Stimulated activated CD4-positive, alpha-beta T cell treated with anti-CD3 and anti-CD28 coated beads, Interleukin-15, amount 100 ng/mL, for 48 hours (primary cell): ENCODE results near the gene CCDC74A.
"Not testable (repeated sequence)": the region's sequence is repeated elsewhere in the genome, so short reads cannot be mapped to it uniquely, and the experiment has no call there.

Source experiments
- DNase-seq, 2 donors: peaks; one replicate each; pipeline ENCODE4 v3.0.0-alpha.2; 2020; ENCODE audit warnings: low read depth in 2 of 2

The CCDC74A gene

GRCh38 chr2:131528981-131529863, 1.5 kb downstream of the CCDC74A start:
- not testable (repeated sequence) for DNase-seq

- DNase-seq: not testable (repeated sequence)
Observed at GRCh38 chr2:131529864-131530445, 2.3 kb downstream of the CCDC74A start.

- DNase-seq: not testable (repeated sequence)
Observed at GRCh38 chr2:131530626-131531344, 3.1 kb downstream of the CCDC74A start.

- not testable (repeated sequence) for DNase-seq
Observed at GRCh38 chr2:131531547-131532185, 4.0 kb downstream of the CCDC74A start.

- not testable (repeated sequence) for DNase-seq
Observed at GRCh38 chr2:131532723-131533608, 5.3 kb downstream of the CCDC74A start.

- DNase-seq: not testable (repeated sequence)
Observed at GRCh38 chr2:131533609-131534316, 6.1 kb downstream of the CCDC74A start.

GRCh38 chr2:131534317-131534672, 6.6 kb downstream of the CCDC74A start:
- not testable (repeated sequence) for DNase-seq

- DNase-seq: not testable (repeated sequence)
Observed at GRCh38 chr2:131534965-131535364, 7.3 kb downstream of the CCDC74A start.

GRCh38 chr2:131535526-131535925, 7.8 kb downstream of the CCDC74A start:
- DNase-seq: no peak

- not testable (repeated sequence) for DNase-seq
Observed at GRCh38 chr2:131535951-131536826, 8.5 kb downstream of the CCDC74A start.

GRCh38 chr2:131536841-131537240, 9.2 kb downstream of the CCDC74A start:
- not testable (repeated sequence) for DNase-seq

- DNase-seq: not testable (repeated sequence)
Observed at GRCh38 chr2:131538856-131539255, 11.2 kb downstream of the CCDC74A start.

- no peak for DNase-seq
Observed at GRCh38 chr2:131542438-131543384, 15.0 kb downstream of the CCDC74A start.

- DNase-seq: no peak
Observed at GRCh38 chr2:131543385-131543891, 15.8 kb downstream of the CCDC74A start.

- not testable (repeated sequence) for DNase-seq
Observed at GRCh38 chr2:131544006-131544812, 16.5 kb downstream of the CCDC74A start.

- DNase-seq: not testable (repeated sequence)
Observed at GRCh38 chr2:131544813-131545165, 17.1 kb downstream of the CCDC74A start.

- no peak for DNase-seq
Observed at GRCh38 chr2:131552871-131553270, 25.2 kb downstream of the CCDC74A start.
